D721Med (cell line): ENCODE data around the gene CDK2AP2.
A peak's percentile ranks its signal among the peaks of the same experiment; 100 is the strongest.
"Not testable (repeated sequence)": the region's sequence is repeated elsewhere in the genome, so short reads cannot be mapped to it uniquely, and the experiment has no call there.

Experiments used
- DNase-seq: peaks from one replicate; pipeline ENCODE4 v3.0.0; 2011; ENCODE audit warnings: low spot score; ENCODE audit not compliant: insufficient read length
- FAIRE-seq: peaks from 2 replicates; lab custom pipeline; 2011; peaks lifted over from hg19 to GRCh38; lab: Jason Lieb, UNC
- TF ChIP-seq, protein P1 (sequence below): IDR thresholded peaks from 2 replicates; pipeline ENCODE4 v1.5.1; 2012; ENCODE audit warnings: mild to moderate bottlenecking, control low read depth; ENCODE audit not compliant: insufficient read depth; ENCODE audit errors: missing control alignments

Gene CDK2AP2

GRCh38 chr11:67517784-67518552 lies 10.0 kb upstream of the CDK2AP2 start:
- TF ChIP-seq, protein P1, sequence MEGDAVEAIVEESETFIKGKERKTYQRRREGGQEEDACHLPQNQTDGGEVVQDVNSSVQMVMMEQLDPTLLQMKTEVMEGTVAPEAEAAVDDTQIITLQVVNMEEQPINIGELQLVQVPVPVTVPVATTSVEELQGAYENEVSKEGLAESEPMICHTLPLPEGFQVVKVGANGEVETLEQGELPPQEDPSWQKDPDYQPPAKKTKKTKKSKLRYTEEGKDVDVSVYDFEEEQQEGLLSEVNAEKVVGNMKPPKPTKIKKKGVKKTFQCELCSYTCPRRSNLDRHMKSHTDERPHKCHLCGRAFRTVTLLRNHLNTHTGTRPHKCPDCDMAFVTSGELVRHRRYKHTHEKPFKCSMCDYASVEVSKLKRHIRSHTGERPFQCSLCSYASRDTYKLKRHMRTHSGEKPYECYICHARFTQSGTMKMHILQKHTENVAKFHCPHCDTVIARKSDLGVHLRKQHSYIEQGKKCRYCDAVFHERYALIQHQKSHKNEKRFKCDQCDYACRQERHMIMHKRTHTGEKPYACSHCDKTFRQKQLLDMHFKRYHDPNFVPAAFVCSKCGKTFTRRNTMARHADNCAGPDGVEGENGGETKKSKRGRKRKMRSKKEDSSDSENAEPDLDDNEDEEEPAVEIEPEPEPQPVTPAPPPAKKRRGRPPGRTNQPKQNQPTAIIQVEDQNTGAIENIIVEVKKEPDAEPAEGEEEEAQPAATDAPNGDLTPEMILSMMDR = no peak
- DNase-seq (no peak), FAIRE-seq (no peak)

GRCh38 chr11:67516806-67517205 lies 8.8 kb upstream of the CDK2AP2 start:
- TF ChIP-seq, protein P1 = no peak
- DNase-seq (no peak), FAIRE-seq (no peak)

DNA sequence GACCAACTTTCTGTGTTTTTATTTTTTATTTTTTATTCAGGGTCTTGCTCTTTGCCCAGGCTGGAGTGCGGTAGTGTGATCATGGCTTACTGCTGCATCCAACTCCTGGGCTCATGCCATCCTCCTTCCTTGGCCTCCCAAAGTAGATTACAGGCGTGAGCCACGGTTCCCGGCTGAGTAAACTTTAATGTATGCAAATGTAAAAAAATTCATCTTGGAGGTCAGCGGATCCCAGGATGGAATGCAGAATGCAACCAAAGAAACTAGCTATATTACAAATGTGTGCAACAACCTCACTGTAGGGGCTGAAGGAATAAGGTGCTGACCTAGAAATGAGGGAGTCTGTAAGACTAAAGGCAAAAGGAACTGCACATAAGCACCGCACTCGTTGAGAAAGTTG lies 6.2 kb upstream of the CDK2AP2 start:
- FAIRE-seq (no peak), DNase-seq (no peak)

GRCh38 chr11:67511558-67511957 lies 3.6 kb upstream of the CDK2AP2 start:
- DNase-seq, FAIRE-seq: not testable (repeated sequence)

More for the DNA sequence above, 6.2 kb upstream of the CDK2AP2 start:
- TF ChIP-seq, protein P1 = no peak

- DNase-seq (no peak), FAIRE-seq (no peak)
- TF ChIP-seq, protein P1 = no peak
These were observed 2.0 kb upstream of the CDK2AP2 start for GRCh38 chr11:67510023-67510345.

GRCh38 chr11:67508486-67509121 lies 642 bp upstream of the CDK2AP2 start:
- TF ChIP-seq, protein P1 = no peak
- DNase-seq = peak; percentile 89
- FAIRE-seq = no peak

- DNase-seq (peak; percentile 3), FAIRE-seq (no peak)
- TF ChIP-seq, protein P1 = no peak
These were observed 609 bp downstream of the CDK2AP2 start for GRCh38 chr11:67507242-67507863.
